WI38 (cell line): ENCODE data around the gene SYNGR4.
"Not testable (repeated sequence)": the region's sequence is repeated elsewhere in the genome, so short reads cannot be mapped to it uniquely, and the experiment has no call there.

Experiments used
- H3K4me3 ChIP-seq: 2 replicates; pipeline ENCODE4 v1.5.1; 2011; ENCODE audit warnings: low read depth, mild to moderate bottlenecking, control low read depth, low read length
- TF ChIP-seq, protein P1 (sequence below): IDR thresholded peaks from 2 replicates; pipeline ENCODE4 v1.5.1; 2012; ENCODE audit warnings: low read depth, mild to moderate bottlenecking, control low read depth, low read length

SYNGR4 gene

DNA sequence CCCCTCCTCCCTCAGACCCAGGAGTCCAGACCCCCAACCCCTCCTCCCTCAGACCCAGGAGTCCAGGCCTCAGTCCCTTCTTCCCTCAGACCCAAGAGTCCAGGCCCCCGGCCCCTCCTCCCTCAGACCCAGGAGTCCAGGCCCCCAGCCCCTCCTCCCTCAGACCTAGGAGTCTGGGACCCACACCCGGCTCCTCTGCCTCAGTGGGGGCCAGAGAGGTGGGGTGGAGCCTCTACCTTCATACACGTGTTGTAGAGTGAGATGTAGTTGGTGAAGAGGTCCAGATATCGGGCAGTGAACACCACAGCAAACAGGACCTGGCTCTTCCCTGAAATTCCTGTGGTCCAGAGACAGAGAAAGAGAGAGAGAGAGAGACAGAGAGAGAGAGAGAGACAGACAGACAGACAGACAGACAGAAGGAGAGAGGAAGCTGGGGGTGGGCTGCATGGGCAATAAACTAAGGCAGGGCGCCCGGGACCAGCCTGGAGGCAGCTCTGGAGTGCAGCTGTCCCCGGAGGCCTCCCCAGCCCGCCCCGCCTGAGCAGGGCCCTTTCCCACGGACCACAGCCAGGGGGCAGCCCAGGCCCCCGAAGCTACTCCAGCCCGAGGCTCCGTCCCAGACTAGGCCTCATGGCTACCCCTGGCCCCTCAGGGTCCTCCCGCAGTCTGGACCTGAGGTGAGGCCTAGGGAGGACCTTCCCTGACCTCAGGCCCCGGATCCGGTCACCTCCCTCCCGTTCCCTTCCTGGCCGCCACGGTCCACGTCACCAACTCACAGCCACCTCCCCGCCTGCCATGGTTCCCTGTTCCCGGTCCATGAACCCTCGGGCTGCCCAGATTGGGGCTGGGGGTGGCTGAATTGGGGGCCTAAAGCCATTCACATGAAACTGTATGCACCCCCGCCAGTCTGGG is 26.3 kb downstream of the SYNGR4 start:
- TF ChIP-seq, protein P1, sequence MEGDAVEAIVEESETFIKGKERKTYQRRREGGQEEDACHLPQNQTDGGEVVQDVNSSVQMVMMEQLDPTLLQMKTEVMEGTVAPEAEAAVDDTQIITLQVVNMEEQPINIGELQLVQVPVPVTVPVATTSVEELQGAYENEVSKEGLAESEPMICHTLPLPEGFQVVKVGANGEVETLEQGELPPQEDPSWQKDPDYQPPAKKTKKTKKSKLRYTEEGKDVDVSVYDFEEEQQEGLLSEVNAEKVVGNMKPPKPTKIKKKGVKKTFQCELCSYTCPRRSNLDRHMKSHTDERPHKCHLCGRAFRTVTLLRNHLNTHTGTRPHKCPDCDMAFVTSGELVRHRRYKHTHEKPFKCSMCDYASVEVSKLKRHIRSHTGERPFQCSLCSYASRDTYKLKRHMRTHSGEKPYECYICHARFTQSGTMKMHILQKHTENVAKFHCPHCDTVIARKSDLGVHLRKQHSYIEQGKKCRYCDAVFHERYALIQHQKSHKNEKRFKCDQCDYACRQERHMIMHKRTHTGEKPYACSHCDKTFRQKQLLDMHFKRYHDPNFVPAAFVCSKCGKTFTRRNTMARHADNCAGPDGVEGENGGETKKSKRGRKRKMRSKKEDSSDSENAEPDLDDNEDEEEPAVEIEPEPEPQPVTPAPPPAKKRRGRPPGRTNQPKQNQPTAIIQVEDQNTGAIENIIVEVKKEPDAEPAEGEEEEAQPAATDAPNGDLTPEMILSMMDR: peak; percentile 69
- peak overlapping the region; percentile 98 for H3K4me3 ChIP-seq

DNA sequence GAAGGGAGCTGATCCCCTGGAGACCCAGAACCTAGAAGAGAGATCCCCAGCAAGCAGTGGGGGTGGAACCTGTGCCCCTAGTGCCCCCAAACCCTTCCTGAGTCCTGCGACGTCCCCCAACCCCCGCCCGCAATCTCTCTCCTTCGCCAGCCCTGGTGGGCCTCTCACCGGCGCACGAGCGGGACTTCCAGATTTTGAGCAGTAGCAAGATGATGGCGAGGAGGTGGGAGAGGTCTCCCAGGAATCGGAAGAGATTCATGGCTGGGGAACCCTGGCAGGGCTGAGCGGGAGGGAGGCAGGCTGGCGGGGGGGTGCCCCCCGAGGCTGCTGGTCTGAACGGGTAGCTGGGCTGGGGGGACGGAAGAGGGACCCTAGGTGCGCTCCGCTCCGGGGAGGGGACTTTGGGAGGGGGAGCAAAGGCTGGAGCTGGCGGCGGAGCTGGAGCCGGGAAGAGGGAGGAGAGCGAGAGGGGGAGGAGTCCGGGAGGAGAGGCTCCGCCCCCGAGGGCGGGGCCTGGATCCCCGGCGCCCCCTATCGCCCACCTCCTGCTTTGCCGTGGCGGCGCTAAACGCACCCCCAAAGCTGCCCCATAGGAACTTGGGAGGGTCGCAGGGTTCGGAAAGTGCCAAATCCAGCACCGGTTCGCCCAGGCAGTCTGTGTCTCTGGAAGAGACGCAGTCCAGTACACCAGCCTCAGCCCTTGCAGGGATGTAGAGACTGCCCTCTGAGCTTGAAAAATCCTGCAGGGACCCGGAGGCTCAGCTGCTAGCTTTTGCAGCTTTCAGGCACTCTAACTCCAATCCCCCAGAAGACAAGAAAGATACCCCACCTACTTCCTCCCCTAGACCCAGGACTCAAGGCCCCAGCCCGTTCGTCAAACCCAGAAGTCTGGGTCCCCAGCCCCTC is 27.2 kb downstream of the SYNGR4 start, which contains the start of gene KDELR1:
TSS of gene KDELR1 (minus strand) at position 452 of the 906 bp plus-strand sequence. CDS start at position 259, 193 bp downstream.
- H3K4me3 ChIP-seq: peak within 1 kb of the TSS; percentile 98
- TF ChIP-seq, protein P1: peak; percentile 91

DNA sequence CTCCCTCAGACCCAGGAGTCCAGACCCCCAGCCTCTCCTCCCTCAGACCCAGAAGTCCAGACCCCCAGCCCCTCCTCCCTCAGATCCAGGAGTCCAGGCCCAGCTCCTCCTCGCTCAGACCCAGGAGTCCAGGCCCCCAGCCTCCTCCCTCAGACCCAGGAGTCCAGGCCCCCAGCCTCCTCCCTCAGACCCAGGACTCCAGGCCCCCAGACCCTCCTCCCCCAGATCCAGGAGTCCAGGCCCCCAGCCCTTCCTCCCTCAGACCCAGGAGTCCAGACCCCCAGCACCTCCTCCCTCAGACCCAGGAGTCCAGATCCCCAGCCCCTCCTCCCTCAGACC is 27.8 kb downstream of the SYNGR4 start:
- H3K4me3 ChIP-seq: not testable (repeated sequence)

DNA sequence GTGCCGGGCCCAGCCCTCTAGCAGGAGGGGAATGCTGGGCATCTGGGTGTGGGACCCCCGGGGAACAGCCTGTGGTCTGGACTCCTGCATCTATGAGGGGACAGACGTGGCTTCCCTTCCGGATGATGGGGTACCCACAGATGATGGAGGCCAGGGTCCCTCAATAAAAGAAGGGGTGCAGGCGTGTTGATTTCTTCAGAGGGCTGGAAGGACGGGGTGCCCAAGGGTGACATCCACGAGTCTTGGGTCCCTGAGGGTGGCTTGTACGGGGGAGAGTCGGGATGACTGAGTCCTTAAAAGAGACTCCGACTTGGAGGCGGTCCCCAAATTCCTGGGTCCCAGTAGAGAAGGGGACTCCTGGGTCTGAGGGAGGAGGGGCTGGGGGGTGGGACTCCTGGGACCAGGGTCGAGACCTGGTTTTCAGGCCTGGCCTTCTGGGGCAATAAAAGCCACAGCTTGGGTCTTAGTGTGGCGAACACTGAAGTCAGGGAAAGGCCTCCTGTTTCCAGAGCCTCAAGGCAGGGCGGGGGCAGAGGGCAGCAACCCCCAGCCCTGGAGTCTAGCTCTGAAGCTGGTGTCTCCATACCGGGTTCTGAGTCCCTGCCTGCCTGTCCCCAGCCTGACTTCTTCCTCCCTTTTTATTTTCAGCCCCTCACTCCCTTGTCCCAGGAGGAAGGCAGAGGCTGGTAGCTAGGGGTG is 28.8 kb downstream of the SYNGR4 start:
- no peak overlapping the region for H3K4me3 ChIP-seq
- TF ChIP-seq, protein P1: no peak

DNA sequence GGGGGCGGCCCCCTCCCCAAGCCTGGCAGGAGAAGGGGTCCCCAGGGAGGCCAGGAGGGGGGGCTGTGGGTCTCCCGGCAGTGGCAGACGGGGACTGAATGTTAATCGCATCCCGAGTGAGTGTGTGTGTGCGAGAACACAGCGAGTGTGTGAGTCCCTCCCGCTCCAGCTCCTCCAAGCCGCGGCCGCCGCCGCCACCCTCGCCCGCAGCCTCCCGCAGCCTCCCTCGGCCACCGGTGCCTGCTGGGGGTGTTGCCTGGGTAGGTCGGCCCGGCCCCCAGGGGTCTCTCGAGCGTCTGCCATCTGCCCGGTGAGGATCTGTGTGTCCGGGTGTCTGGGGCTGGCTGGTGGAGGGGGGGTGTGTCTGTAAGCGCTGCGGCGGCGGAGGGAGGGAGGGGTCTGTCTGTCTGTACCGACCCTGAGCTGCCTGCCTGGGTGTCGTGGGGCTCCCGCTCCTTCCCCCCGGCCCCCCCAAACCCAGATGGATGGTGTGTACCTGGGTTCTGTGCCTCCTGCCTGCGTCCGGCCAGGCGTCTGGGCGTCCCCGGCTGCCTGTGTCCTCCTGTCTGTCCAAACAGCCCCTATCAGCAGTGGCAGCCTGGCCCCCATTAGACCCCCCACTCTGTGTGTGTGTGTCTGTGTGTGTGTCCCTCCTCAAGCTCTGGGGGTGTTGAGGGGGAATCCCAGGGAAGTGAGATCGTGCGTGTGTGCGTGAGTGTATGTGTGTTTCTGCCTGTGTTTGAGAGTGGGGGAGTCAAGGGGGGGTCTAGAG is 29.6 kb downstream of the SYNGR4 start, which contains the start of gene GRIN2D:
TSS of gene GRIN2D (plus strand) at position 110 of the 772 bp plus-strand sequence. CDS start 4,725 bp downstream, outside the sequence.
- H3K4me3 ChIP-seq: no peak within 1 kb of the TSS
- TF ChIP-seq, protein P1: no peak

DNA sequence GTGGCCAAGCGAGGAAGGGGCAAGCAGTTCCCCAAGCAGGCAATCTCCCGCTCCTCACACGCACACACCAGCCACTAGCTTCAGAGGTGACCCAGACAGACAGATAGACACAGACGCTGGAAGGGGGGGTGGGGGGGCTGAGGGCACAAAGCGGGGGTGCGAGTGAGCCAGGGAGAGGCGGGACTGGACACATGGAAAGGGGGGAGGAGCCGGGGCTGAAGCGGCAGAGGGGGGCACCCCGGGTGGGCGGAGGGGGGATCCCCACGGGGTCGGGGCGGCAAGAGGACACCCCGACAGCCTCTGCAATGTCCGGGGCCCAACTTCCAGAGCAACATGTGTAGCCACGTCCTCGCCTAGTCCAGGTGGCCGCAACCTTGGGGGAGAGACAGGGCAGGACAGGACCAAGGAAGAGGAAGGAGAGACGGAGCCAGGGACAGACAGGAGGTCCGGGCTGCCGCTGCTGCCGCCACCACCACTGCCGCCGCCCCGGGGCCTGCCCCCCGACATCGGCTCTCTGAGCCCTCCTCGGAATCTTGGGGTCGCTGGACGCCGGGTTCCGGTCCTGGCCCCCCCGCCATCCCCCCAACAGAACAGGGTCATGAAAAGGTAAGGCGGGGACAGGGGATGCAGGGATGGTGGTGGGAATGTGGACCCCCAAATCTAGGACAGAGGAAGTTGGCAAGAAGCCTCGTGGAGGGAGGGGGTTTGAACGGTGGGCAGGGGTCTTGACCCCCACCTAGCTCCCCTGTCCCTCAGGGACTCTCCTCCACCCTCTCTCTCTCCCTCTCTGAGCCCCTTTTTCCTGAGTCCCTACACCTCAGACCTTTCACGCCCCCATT is 30.4 kb downstream of the SYNGR4 start:
- no peak overlapping the region for H3K4me3 ChIP-seq
- TF ChIP-seq, protein P1: no peak
